ENCODE data around the gene NHSL1. TPM values are rescaled to one million over a fixed set of nuclear protein-coding genes. Genes with fewer than 3 reads are reported as not detected.

The NHSL1 gene
- total RNA-seq, 4 donors from 2014 or later = 5.4 to 24.3 (median 22.2) TPM

DNA sequence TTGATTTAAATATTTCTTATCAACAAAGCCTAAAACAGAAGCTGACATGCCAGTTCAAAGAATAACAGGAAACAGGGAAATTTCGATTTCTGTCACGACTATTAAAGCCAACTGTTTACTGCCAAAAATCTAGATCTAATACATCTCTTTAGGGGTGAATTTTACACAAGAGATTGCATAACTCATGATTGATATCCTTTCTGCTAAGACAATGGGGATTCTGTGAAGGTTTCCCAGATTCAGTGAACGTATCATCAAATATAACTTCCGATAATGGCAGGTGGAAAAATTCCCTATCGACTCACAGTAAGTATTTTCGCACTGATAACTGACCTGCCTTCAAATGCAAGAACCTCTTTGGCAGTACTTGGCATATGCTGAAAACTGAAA, 42.9 kb downstream of the NHSL1 start:
- TF ChIP-seq, protein P1, sequence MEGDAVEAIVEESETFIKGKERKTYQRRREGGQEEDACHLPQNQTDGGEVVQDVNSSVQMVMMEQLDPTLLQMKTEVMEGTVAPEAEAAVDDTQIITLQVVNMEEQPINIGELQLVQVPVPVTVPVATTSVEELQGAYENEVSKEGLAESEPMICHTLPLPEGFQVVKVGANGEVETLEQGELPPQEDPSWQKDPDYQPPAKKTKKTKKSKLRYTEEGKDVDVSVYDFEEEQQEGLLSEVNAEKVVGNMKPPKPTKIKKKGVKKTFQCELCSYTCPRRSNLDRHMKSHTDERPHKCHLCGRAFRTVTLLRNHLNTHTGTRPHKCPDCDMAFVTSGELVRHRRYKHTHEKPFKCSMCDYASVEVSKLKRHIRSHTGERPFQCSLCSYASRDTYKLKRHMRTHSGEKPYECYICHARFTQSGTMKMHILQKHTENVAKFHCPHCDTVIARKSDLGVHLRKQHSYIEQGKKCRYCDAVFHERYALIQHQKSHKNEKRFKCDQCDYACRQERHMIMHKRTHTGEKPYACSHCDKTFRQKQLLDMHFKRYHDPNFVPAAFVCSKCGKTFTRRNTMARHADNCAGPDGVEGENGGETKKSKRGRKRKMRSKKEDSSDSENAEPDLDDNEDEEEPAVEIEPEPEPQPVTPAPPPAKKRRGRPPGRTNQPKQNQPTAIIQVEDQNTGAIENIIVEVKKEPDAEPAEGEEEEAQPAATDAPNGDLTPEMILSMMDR (IDR thresholded peaks at IDR 0.05; ENCODE audit: low read depth) = no peak

DNA sequence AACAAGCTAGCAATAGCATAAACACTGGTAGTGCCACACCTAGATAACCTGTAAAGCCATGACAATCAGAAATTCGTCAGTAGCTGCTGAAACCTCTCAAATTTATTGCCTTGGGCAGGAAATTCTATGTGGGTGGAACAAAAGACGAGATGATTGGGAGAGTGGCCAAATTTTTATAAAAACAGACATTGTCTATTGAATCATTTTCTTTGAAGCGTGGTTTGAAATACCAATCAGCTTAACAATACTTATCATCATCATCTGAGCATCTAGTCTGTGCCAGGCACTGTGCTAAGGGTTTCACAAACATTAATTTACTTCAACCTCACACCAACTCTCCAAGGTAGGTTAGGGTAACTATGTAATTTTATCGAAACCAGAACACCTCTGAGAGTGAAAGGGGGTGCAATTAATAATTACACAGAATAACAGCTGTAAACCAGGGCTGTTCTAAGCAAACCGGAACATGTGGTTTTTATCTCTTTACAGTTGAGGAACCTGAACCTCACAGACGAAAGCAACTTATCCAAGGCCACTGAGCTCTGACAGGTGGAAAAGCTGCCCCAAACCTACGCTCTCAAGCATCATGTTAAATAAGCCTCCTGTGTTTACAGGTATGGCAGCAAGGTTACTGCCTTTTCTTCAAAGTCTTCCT, 43.4 kb downstream of the NHSL1 start:
- TF ChIP-seq, protein P1 (IDR thresholded peaks at IDR 0.05; ENCODE audit: low read depth) = no peak

DNA sequence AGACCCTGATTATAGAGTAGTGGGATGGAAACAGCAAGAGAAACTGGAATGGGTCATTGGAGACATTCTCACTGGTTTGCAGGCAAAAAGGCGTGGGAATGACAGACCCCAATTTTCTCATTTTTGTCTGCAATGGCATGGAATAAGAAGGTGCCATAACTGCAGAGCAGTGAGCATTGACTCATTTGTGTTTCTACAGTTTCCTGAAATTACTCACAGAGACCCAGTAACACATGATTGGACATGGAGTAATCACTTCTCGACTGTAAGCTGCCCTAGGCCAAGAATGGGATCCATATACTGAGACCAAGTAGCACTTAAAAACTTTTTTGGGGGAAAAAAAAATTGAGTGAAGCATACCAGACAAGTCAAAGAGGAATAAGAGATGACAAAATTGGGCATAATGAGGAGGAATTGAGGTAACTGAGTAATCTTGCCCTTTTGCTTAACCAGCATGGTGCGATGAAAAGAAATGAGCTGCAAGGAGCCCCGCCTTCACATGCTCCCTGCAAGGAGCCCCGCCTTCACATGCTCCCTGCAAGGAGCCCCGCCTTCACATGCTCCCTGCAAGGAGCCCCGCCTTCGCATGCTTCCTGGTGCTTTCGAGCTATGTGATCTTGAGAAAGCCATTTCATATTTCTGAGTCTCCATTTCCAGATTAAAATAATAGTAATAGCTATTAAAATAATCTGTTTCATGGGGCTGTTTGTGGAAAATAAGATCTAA, 44.1 kb downstream of the NHSL1 start:
- TF ChIP-seq, protein P1 (IDR thresholded peaks at IDR 0.05; ENCODE audit: low read depth) = no peak

DNA sequence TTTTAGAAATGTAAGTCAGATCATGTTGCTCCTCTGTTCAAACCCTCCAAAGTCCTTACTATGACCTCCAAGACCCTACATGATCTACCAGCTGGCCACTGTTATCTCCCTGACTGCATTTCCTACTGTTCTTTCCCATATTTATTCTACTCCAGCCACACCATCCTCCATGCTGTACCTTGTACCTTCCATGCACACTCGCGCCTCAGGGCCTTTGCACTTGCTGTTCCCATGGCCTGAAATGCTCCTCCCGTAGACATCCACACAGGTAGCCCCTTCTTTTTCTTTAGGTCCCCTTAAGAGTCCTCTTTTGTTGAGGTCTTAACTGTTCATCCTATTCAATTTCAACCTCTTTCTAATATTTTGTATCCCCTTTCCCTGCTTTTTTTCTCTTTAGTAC, 48.3 kb downstream of the NHSL1 start:
- TF ChIP-seq, protein P1 (IDR thresholded peaks at IDR 0.05; ENCODE audit: low read depth) = no peak

DNA sequence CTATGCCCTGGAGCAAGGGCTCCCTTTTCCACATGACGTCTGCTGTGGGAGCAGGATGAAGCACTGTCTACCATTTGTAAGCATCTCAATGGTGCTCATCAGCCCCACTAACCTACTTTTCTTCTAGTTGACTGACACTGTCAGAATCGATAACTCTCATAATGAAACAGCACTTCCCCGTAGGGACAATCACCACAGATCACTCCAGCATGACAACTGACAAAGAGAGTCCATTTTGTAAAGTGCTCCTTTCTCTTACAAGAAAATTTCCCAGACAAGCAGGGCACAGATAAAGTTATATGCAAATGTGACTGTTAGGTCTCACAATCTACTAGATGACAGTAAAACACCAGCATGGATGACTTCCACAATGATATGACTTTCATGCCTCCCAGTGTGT, 48.8 kb downstream of the NHSL1 start:
- TF ChIP-seq, protein P1 (IDR thresholded peaks at IDR 0.05; ENCODE audit: low read depth) = no peak

DNA sequence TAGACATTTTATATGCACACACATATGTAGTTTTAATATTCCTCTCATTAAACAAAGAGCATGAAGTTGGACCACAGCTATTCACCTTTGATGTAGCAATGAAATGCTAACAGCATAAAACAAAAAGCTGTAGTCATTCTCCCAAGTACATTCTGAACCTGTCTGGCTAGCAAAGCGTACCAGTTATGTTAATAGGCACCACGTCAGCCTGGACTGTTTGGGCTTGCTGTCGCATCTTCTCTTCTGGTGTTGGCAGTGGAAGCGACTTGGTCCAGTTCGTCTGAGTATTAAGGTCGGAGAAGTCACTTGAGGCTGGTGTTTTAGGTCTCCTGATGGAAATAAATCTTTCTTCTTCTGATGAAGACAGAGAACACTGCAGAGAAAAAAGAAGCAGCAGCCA, 52.5 kb downstream of the NHSL1 start:
- TF ChIP-seq, protein P1 (IDR thresholded peaks at IDR 0.05; ENCODE audit: low read depth) = no peak

DNA sequence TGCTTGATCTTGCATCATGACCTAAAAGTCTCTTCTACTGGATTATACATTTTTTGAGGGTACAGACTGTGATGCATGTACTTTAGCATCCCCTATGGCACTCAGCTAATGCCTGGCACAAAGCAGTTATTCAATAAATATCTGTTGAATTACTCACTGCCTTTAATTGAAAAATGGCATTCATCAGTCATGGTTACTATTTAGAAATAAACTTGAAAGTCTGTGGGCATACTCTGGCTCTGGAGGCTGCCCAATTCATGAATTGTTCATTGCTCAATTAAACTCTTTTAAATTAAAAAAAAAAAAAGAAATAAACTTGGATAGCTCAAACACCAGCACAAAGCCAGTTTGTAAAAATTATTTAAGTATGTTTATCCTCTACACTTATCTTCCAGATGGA, 55.3 kb downstream of the NHSL1 start:
- TF ChIP-seq, protein P1 (IDR thresholded peaks at IDR 0.05; ENCODE audit: low read depth) = no peak
